AG09309 (cell line): ENCODE data around the gene DNAH8.

Experiments
- DNase-seq: peaks from one replicate; pipeline ENCODE4 v3.0.0-alpha.2; 2010; ENCODE audit warnings: low read depth
- H3K4me3 ChIP-seq: 2 replicates; pipeline ENCODE4 v1.5.1; 2011; ENCODE audit warnings: mild to moderate bottlenecking, low read depth, low read length, moderate library complexity; ENCODE audit not compliant: control insufficient read depth
- TF ChIP-seq, protein P1 (sequence below): IDR thresholded peaks from 2 replicates; pipeline ENCODE4 v1.5.1; 2011; ENCODE audit warnings: mild to moderate bottlenecking, low read depth, low read length, inconsistent platforms; ENCODE audit not compliant: insufficient read depth, control insufficient read depth; ENCODE audit errors: missing control alignments

The DNAH8 gene

DNA sequence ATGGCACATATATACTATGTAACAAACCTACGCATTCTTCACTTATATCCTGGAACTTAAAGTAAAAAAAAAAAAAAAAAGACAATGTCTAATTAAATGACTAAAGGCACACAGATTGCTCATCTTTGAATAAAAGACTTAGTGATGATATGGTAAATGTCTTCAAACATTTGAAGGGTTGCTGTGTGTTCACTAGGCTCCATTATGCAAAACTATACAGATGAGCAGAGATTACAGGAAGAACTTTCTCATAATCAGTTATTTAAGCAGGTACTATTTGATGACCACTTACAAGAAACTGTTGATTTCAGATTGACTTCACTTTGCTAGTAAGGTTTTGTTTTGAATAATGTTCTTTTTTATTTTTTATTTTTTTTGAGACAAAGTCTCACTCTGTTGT is 34.4 kb downstream of the DNAH8 start:
- TF ChIP-seq, protein P1, sequence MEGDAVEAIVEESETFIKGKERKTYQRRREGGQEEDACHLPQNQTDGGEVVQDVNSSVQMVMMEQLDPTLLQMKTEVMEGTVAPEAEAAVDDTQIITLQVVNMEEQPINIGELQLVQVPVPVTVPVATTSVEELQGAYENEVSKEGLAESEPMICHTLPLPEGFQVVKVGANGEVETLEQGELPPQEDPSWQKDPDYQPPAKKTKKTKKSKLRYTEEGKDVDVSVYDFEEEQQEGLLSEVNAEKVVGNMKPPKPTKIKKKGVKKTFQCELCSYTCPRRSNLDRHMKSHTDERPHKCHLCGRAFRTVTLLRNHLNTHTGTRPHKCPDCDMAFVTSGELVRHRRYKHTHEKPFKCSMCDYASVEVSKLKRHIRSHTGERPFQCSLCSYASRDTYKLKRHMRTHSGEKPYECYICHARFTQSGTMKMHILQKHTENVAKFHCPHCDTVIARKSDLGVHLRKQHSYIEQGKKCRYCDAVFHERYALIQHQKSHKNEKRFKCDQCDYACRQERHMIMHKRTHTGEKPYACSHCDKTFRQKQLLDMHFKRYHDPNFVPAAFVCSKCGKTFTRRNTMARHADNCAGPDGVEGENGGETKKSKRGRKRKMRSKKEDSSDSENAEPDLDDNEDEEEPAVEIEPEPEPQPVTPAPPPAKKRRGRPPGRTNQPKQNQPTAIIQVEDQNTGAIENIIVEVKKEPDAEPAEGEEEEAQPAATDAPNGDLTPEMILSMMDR, result no peak
- DNase-seq, result no peak
- H3K4me3 ChIP-seq, result no peak overlapping the region

DNA sequence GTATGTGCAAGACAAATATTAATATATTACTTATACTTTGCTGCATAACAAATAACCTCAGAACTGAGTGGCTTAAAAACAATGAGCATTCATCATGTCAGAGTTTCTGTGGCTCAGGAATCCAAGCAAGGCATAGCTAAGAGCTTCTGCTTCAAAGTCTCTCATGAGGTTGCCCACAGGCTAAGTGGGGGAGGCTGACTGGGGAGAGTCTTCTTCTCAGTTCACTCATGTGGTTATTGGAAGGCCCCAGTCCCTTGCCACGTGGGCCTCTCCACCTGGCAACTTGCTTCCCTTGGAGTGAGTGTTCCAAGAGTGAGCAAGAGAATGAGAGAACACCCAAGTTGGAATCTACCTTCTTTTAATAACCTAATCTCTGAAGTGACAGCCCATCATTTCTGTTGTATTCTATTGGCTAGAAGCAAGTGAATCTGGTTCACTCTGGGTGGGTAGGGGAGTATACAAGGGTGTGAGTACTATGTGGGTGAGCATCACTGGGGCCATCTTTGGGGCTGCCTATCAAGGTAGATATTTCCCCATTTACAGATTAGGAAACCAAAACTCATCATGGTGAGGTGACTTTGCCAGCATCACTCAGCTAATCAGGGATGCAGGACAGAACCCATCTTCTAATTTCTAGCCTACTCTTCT is 36.0 kb downstream of the DNAH8 start:
- no peak overlapping the region for H3K4me3 ChIP-seq
- no peak for DNase-seq
- TF ChIP-seq, protein P1, result no peak

DNA sequence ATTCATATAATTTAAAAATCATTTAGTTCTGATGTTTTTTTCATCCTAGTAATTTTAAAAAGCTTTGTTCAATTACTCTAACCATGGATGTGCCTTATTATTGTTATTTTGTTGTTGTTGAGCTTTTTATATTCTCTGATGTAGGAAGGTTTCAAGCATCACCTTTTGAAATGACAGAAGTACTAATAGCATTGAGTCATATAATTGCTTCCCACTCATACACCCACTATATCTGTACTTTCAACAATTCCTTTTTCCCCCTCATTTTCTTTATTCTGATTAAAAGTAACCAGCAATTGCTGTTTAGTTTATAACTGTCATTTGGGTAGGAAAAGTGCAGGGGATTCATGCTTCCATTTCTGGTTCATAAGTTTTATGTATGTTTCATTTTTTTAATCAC is 38.6 kb downstream of the DNAH8 start:
- TF ChIP-seq, protein P1, result no peak

DNA sequence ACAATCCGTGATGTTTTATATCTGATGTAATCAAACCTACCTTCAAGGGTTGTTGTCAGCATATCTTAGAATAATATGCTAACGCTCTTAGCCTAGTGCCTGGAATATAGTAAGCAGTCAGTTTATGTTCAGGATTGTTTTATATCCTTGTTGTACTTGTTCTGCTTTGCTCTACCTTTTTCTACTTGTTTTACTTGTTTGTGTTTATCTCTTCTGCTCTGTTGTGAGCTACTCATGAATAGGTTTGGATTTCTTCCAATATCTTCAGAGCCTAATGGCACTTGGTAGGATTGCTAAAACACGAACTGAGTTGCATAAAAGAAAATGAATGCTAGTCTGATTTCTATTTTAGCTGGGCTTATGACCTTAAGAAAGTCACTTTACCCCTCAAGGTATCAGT is 40.1 kb downstream of the DNAH8 start:
- TF ChIP-seq, protein P1, result no peak
- DNase-seq, result no peak
- no peak overlapping the region for H3K4me3 ChIP-seq

More for the DNA sequence above, 38.6 kb downstream of the DNAH8 start:
- no peak overlapping the region for H3K4me3 ChIP-seq
- DNase-seq, result no peak

DNA sequence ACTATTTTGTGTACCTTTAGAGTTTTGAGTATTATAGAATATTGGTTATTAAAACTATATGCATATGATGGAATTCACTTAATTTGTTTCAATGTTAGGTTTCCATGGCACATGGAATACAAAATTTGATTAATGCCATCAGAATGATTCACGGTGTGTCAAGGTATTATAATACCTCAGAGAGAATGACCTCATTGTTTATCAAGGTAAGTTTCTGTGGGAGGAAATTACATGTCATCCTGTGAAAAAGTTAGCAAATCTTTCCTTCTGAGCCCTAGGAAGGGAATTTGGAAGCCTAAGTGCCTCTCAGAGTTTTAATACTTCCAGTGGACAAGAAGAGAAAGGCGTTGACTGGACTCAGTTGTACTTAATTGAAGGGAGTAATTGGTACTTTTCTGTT is 40.8 kb downstream of the DNAH8 start:
- DNase-seq, result no peak
- TF ChIP-seq, protein P1, result no peak
- H3K4me3 ChIP-seq, result no peak overlapping the region

DNA sequence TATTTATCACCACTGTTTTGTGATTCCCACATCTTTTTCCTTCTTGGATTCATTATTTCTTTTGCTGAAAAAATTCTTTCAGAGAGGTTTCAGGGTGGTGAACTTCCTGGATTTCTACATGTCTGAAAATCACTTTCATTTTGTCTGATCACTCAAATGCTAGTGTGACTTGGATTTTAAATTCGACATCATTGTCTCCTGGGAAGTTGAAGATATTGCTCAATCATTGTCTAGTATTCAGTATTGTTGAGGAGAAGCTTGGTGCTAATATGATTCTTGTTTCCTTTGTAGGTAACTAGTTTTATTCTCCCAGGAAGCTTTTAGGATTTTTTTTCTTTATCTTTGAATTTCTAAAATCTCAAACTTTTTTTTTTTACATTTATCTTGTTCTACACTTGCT is 45.0 kb downstream of the DNAH8 start:
- H3K4me3 ChIP-seq, result no peak overlapping the region
- DNase-seq, result no peak
- TF ChIP-seq, protein P1, result no peak
